SW480 (cell line): ENCODE measurements around the gene CRCP.

Experiments used
- DNase-seq: peaks from one replicate; pipeline ENCODE4 v3.0.0-alpha.2; 2016; ENCODE audit warnings: low spot score

Gene CRCP

GRCh38 chr7:66189695-66190503 is 75.3 kb downstream of the CRCP start:
- no peak for DNase-seq

GRCh38 chr7:66190504-66190857 is 75.8 kb downstream of the CRCP start:
- no peak for DNase-seq

GRCh38 chr7:66193146-66193725 is 78.6 kb downstream of the CRCP start:
- DNase-seq, result no peak

- DNase-seq, result no peak
Measured at GRCh38 chr7:66198469-66198868, 83.8 kb downstream of the CRCP start.

GRCh38 chr7:66198956-66199355 is 84.3 kb downstream of the CRCP start:
- DNase-seq, result no peak

GRCh38 chr7:66202441-66202840 is 87.8 kb downstream of the CRCP start:
- no peak for DNase-seq
